ENCODE results near the gene RNF224.

RNF224 gene

DNA sequence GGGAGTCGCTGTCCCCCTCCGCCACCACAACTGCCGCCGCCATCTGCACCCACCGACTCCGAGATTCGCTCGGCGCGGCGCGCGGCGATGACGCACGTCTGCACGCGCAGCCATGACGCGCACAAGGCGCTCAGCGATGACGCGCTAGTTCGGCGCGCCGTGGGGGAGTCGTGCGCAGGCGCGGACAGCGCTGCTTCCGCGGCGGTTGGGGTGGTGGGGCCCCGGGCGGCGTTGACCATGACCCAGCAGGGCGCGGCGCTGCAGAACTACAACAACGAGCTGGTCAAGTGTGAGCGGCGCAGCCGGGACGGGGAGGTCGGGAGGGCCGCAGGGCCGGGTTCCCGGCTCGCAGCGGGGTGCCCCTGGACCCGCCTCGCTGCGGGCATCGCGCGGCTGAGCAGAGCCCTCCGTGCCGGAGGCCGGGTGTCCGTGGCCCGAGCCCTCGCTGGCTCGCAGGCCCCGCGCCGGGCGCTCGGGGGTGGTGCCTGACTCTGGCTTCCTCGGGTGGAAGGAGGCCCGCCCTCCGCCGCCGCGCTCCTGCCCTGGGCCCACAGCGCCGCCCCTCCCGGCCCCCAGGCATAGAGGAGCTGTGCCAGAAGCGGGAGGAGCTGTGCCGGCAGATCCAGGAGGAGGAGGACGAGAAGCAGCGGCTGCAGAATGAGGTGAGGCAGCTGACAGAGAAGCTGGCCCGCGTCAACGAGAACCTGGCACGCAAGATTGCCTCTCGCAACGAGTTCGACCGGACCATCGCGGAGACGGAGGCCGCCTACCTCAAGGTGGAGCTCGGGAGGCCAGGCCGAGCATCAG lies 38.6 kb upstream of the RNF224 start, which contains the start of the genes ANAPC2 and SSNA1:
TSS of gene ANAPC2 (minus strand) at position 71 of the 807 bp plus-strand sequence. CDS start at position 43, 28 bp downstream.
TSS of gene SSNA1 (plus strand) at position 187 of the 807 bp plus-strand sequence. CDS start at position 238, 51 bp downstream.
- TF ChIP-seq GATA3 (IDR thresholded peaks at IDR 0.05; ENCODE audit: low read depth, low read length) (no peak), GATA2 (IDR thresholded peaks at IDR 0.05; ENCODE audit: low read depth, low read length) (no peak)

DNA sequence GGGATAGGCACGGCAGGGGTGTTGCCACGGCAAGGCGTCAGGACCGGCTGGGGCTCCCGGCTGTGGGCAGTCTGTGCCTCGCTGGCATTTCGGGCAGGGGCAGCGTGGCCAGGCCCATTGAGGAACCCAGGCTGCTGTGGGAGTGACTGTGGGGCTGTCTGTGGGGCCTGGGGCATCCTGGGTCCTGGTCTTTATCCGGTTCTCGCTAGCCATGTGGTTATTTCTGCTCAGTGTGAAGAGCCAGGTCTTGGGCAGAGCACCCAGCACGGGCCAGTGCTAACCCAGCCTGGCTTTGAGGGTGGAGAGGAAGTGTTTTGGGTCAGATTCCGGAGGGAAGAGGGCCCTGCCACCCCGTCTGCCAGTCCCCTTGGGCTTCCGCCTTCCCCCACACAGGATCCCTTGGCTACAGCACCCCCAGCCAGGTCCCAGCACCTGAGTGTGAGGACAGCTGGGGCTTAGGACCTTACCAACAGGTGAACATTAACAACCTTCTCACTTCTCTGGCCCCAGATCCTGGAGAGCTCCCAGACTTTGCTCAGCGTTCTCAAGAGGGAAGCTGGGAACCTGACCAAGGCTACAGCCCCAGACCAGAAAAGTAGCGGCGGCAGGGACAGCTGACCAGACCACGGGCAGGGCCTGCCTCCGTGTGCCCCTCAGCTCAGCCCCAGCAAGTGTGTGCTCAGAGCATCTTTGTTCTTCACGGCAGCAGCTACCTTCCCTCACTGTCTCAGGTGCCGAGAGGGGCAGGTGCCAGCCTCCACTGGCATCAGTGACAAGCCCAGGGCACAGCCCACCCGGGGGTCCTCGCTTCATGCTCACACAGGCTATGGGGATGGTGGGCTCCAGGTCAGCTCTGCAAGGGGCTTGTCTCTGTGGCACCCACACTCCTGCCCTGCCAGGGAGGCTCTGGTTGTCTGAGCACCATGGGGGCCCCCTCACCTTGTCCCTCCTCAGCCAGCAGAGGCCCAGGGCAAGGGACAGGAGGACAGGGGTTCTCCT lies 37.7 kb upstream of the RNF224 start:
- TF ChIP-seq GATA3 (IDR thresholded peaks at IDR 0.05; ENCODE audit: low read depth, low read length): no peak
- TF ChIP-seq GATA2 (IDR thresholded peaks at IDR 0.05; ENCODE audit: low read depth, low read length): no peak

DNA sequence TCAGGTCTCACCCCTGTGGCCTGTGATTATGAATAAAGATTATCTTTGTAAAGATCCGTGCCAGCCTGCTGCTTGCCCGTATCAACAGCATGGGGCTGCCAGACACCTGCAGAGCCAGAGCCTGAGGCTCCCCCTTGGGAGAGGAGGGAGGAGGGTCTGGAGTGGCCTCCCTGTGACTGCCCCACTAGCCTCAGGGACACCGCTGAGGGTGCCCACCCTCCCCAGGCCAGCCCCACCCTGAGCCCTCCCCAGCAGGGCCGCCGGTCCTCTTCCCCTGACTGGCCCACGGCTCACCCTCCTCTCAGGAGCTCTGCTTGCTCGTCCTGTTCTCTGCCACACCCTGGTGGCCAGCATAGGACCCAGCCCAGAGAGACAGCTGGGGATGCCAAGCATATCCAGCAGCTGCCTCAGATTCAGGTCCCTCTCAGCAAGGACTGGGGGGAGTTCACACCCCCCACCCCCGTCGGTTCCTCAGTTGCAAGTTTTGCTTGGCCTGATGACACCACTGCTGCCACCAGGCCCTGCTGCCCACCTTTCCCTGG lies 36.9 kb upstream of the RNF224 start:
- TF ChIP-seq GATA3 (IDR thresholded peaks at IDR 0.05; ENCODE audit: low read depth, low read length): no peak
- no peak for TF ChIP-seq GATA2 (IDR thresholded peaks at IDR 0.05; ENCODE audit: low read depth, low read length)

DNA sequence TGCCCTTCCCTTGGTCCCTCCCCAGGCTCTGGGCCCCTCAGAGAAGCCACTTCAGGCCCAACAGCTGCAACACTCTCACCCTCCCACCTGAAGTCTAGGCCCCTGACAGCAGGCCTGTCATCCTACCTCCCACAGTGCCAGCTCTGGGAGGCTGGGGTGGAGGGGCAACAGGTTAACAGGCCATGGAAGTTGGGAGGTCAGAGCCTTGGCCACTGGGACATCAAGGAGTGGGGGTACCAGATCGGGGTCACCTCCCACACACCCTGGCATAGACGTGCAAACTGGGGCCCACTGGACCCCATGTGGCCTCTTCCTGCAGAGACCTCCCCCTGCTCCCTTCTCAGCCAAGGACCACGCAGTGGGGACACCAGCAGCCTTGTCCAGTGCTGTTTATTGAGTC lies 36.1 kb upstream of the RNF224 start:
- TF ChIP-seq GATA2 (IDR thresholded peaks at IDR 0.05; ENCODE audit: low read depth, low read length): no peak
- no peak for TF ChIP-seq GATA3 (IDR thresholded peaks at IDR 0.05; ENCODE audit: low read depth, low read length)

DNA sequence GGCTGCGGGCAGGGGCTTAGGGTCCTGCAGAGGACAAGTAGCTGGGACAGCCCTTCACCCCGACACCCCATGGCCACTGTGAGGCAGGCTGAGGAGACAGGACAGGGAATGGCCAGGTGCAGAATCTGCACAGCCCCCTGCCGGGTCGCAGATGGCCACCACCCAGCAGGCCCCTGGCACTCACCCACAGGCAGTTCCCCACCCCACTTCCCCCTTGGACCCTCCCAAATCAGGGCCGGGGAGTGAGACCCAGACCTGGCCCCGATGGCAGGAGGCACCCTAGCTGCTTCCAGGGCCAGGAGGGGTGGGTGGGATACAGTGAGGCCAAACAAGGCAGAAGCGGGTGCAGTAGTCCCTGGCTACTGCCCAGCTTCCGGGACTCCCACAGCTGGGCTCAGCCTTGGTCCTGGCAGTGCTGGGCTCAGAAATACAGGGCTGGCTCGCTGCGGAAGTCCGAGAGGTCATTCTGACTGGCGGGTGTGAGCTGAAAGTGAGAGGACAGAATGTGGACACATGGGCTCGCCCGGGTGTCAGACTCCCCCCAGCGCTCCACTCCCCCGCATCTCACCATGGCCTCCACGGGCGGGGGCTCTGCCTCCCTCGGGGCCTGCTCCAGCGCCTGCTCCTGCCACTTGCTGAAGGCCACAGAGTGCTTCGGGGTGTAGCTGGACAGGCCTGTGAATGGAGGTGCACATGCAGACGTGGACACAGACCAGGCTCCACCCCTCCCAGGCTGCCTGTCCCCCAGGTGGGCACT lies 35.4 kb upstream of the RNF224 start:
- TF ChIP-seq GATA3 (IDR thresholded peaks at IDR 0.05; ENCODE audit: low read depth, low read length) (no peak), GATA2 (IDR thresholded peaks at IDR 0.05; ENCODE audit: low read depth, low read length) (no peak)

DNA sequence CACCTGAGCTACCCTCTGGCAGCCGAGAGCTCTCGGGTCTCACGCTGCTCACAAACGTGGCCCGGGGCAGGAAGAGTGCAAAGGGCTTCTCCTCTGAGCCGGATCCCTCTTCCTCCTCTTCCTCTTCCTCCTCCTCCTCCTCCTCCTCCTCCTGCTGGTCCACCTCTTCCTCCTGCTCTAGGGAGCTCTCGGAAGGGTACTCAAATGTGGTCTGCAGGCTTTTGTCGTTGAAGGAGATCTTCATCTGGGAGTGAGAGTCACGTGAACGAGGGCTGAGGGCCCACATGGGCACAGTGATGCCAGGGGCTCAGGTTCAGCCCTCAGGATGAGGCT lies 34.9 kb upstream of the RNF224 start:
- no peak for TF ChIP-seq GATA2 (IDR thresholded peaks at IDR 0.05; ENCODE audit: low read depth, low read length)
- no peak for TF ChIP-seq GATA3 (IDR thresholded peaks at IDR 0.05; ENCODE audit: low read depth, low read length)

DNA sequence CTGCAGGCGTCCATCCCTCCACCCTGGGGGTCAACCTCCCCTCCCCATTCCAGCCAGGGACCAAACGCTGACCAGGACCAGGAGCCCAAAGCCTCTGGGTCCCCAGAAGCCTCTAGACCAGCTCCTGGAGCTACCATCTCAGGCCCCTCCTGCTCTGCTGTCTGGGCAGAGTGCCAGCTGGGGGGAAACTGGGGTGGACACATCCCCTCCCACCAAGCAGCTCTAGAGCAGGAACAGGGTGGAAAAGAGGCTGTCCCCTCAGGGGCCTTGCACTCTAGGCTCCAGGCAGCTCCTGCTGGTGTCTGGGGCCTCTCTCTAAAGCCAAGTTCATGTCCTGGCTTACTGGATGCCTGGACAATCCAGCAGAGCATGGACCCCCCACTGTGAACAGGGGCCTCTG lies 34.4 kb upstream of the RNF224 start:
- TF ChIP-seq GATA2 (IDR thresholded peaks at IDR 0.05; ENCODE audit: low read depth, low read length) (no peak), GATA3 (IDR thresholded peaks at IDR 0.05; ENCODE audit: low read depth, low read length) (no peak)

DNA sequence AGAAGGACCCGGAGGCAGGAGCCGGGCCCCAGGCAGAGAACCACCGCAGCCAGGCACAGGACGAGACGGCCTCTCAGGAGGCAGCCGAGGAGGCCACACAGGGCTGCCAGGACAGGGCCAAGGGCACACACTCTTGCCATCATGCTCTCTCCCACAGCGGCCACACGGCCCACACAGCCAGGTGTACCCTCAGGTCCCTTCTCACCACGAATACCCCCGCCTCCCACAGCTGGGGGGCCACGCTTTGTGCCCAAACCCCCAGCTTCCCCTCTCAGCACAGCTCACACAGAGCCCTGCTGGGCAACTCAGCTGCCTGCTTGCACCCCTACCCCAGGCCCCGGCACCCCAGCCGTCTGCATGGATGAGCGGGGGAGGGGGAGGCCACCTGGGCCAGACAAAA lies 33.5 kb upstream of the RNF224 start:
- no peak for TF ChIP-seq GATA2 (IDR thresholded peaks at IDR 0.05; ENCODE audit: low read depth, low read length)
- TF ChIP-seq GATA3 (IDR thresholded peaks at IDR 0.05; ENCODE audit: low read depth, low read length): no peak

DNA sequence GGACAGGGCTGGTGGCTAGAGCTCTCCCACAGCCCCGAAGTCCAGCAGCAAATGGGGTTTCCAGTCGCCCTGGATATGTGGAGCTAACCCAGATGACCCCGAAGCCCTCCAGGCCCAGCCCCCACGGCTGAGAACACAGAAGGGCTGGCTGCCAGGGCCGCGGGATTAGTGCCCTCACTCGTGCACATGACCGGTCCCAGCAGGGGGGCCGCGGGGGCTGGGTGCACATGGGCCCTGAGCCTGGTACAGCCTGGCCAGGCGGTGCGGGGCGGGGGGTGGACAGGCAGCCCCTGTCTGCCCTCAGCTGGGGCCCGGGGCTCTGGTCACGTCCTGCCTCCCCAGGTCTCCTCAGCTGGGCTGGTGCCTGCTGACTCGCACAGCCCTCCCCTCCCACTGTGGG lies 32.9 kb upstream of the RNF224 start:
- no peak for TF ChIP-seq GATA2 (IDR thresholded peaks at IDR 0.05; ENCODE audit: low read depth, low read length)
- no peak for TF ChIP-seq GATA3 (IDR thresholded peaks at IDR 0.05; ENCODE audit: low read depth, low read length)

DNA sequence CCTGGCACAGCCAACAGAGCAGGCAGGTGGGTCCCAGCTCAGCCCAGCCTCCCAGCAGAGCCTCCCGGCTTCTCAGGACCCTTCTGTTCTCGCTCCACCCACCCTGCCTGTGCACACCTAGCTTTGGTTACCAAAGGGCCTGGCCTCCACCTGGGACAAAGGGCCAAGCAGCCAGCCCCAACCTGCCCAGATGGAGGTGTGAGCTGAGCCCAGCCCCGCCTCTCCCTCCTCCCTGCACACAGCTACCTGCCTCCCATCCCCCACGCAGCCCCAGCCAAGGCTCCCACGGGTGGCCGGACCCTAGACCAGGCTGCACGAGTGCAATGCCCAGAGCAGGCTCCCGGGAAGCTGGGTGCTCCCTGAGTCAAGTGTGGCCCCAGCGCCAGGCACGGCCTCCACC lies 32.4 kb upstream of the RNF224 start:
- TF ChIP-seq GATA3 (IDR thresholded peaks at IDR 0.05; ENCODE audit: low read depth, low read length): no peak

DNA sequence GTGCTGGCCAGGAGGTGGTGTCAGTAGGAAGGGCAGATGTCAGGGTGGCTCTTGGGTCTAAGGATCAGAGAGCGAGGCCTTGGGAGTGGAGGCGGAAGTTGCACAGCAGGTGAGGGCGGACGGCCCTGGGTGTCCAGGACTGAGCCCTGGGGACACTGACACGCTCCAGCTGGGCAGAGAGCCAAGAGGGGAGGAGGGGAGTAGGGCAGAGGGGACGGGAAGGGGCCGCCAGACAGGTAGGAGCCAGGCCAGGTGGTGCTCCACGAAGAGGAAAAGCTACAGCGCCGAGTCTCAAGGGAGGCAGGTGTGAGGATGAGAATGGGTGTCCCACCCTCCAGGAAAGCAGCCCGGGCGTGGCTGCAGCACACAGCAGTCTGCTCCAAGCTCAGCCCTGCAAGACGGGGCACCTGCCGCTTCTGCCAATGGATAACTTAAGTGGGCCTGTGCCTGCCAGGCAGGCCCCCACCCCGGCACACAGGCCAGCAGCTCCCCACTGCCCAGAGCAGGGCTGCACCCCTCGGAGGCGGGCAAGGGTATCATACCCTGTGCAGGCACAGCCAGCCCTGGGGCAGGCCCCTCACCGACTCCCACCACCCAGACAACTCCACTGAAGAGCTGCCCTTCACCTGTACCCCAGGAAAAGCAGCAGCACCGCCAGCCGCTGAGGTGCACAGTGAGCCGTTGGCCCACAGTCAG lies 31.6 kb upstream of the RNF224 start:
- TF ChIP-seq GATA2 (IDR thresholded peaks at IDR 0.05; ENCODE audit: low read depth, low read length) (no peak), GATA3 (IDR thresholded peaks at IDR 0.05; ENCODE audit: low read depth, low read length) (no peak)

DNA sequence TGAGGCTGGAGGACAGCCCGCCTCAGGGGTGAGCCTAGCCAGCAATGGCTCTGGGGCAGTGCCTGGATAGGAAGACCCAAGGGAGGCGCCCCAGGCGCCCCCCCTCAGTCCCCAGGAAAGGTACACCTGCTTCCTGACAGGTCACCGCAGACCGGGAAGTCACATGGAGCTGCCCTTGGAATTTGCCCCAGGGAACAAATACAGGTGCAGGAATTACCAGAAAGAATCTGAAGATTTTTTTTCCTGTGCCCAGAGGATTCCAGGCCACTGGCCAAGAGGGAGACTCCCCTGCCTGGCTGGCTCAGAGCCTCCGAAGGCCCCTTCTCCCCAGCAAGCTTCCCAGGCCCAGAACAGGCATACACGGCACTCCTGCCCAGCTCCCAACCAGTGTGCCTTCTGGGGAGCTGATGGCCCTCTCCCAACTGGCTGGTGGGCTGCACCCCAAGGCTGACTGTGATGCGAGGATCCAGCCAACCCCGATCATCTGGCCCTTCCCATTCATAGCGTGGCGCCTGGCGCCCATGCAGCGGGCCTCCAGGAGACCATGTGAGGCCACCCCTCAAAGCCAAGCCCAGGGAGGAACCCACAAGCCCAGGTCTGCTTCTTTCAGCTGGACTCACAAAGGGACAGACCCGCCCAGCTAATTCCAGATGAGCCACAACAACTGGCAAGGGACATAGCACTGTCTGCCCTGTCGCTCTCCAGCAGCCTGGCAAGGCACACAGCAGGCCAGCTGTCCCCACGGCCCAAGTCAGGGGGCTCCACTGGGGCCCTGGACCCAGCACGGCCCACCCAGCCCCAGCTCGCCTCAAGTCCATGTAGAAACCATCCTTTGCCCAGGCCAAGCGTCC lies 29.0 kb upstream of the RNF224 start:
- TF ChIP-seq GATA3 (IDR thresholded peaks at IDR 0.05; ENCODE audit: low read depth, low read length) (no peak), GATA2 (IDR thresholded peaks at IDR 0.05; ENCODE audit: low read depth, low read length) (no peak)

Data from SH-SY5Y (cell line).